ENCODE measurements around the gene RBM27. TPM values are rescaled to one million over a fixed set of nuclear protein-coding genes. Genes with fewer than 3 reads are reported as not detected.

The RBM27 gene
- total RNA-seq, 1 donor from 2014 or later = 17.4 TPM

DNA sequence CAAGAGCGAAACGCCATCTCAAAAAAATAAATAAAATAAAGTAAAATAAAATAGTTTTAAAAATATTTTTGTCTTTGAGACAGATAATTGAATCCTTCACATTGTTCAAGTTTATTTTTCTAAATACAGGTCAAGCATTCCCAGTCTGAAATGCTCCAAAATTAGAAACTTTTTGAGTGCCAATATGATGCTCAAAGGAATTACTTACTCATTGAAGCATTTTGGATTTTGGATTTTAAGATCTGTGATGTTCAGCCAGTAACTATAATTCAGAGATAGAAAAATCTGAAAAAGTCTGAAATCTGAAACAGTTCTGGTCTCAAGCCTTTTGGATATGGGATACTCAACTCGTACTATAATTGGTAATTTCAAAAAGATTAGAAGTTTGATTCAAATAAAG, 39.8 kb downstream of the RBM27 start:
- no peak for DNase-seq (ENCODE audit: low read depth)
- H3K4me3 ChIP-seq (ENCODE audit: low read depth, low read length) = no peak overlapping the region

DNA sequence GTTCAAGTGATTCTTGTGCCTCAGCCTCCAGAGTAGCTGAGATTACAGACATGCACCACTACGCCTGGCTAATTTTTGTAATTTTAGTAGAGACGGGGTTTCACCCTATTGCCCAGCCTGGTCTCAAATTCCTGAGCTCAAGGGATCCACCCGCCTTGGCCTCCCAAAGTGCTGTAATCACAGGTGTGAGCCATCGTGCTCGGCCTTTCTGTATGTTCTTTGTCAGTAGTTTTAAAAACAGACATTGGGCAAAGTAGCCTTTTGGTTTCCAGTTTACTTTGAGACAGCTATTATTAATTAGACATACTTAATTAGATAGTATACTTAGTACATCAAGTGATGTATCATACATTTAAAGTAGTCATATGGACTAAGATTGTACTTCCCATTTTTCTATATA, 45.2 kb downstream of the RBM27 start:
- TF ChIP-seq, protein P1, sequence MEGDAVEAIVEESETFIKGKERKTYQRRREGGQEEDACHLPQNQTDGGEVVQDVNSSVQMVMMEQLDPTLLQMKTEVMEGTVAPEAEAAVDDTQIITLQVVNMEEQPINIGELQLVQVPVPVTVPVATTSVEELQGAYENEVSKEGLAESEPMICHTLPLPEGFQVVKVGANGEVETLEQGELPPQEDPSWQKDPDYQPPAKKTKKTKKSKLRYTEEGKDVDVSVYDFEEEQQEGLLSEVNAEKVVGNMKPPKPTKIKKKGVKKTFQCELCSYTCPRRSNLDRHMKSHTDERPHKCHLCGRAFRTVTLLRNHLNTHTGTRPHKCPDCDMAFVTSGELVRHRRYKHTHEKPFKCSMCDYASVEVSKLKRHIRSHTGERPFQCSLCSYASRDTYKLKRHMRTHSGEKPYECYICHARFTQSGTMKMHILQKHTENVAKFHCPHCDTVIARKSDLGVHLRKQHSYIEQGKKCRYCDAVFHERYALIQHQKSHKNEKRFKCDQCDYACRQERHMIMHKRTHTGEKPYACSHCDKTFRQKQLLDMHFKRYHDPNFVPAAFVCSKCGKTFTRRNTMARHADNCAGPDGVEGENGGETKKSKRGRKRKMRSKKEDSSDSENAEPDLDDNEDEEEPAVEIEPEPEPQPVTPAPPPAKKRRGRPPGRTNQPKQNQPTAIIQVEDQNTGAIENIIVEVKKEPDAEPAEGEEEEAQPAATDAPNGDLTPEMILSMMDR (conservative IDR thresholded peaks at IDR 0.05; ENCODE audit: low read depth, low read length) = no peak
- no peak for DNase-seq (ENCODE audit: low read depth)
- H3K4me3 ChIP-seq (ENCODE audit: low read depth, low read length) = no peak overlapping the region

More for the DNA sequence above, 39.8 kb downstream of the RBM27 start:
- TF ChIP-seq, protein P1 (conservative IDR thresholded peaks at IDR 0.05; ENCODE audit: low read depth, low read length) = no peak

DNA sequence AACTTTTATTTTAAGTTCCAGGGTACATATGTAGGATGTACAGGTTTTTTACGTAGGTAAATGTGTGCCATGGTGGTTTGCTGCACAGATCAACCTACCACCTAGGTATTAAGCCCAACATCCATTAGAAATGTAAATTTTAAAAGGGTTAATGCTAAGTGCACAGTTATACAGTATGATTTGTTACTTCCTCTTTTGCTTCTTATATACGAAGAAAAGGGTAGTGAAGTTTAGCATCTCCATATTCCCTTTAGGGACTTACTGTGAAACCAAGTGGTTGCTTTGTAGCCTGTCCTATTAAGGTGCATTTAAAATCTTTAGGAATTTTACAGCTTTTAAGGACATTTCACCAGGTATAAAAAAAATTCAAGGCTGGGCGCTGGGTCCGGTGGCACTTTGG, 46.4 kb downstream of the RBM27 start:
- TF ChIP-seq, protein P1 (conservative IDR thresholded peaks at IDR 0.05; ENCODE audit: low read depth, low read length) = no peak
- no peak for DNase-seq (ENCODE audit: low read depth)

More for the DNA sequence above, 46.4 kb downstream of the RBM27 start:
- no peak overlapping the region for H3K4me3 ChIP-seq (ENCODE audit: low read depth, low read length)

Other genes with a start within 250 kb of the RBM27 start
- gene PLAC8L1, start 98.0 kb upstream of the RBM27 start, total RNA-seq = 0.58 TPM in 1 of 2 replicates, not detected in the other
- gene LARS1, start 21.0 kb upstream of the RBM27 start, total RNA-seq = 89.6 and 98.8 TPM in 2 replicates
- gene POU4F3, start 135.2 kb downstream of the RBM27 start, total RNA-seq = 0.07 TPM in 1 of 2 replicates, not detected in the other
- 43.7 and 60.0 TPM in 2 replicates for gene TCERG1, start 243.7 kb downstream of the RBM27 start, total RNA-seq

All from epithelial cell of proximal tubule (primary cell).